ENCODE results near the gene CAPS.

CAPS gene

DNA sequence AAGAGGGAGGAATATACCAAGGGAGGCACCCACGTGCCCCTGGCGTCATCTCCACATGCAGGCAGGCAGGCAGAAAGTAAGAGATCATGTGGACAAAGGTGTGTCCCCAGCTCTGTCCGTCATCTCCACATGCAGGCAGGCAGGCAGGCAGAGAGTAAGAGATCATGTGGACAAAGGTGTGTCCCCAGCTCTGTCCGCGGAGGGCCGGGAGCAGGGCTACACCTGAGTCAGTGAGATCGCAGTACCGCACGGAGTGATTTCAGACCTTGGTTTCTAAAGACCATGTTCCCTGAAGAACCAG lies 22.2 kb downstream of the CAPS start:
- no peak overlapping the region for H3K4me3 ChIP-seq (ENCODE audit: low read length)
- no peak for TF ChIP-seq CTCF (IDR thresholded peaks at IDR 0.05; ENCODE audit: insufficient read depth, low read depth, low read length, missing control alignments)
- no peak for DNase-seq (ENCODE audit: low read depth)

GRCh38 chr19:5937550-5937949 lies 23.5 kb downstream of the CAPS start:
- H3K4me3 ChIP-seq (ENCODE audit: low read length): no peak overlapping the region
- TF ChIP-seq CTCF (IDR thresholded peaks at IDR 0.05; ENCODE audit: insufficient read depth, low read depth, low read length, missing control alignments): no peak
- no peak for DNase-seq (ENCODE audit: low read depth)

DNA sequence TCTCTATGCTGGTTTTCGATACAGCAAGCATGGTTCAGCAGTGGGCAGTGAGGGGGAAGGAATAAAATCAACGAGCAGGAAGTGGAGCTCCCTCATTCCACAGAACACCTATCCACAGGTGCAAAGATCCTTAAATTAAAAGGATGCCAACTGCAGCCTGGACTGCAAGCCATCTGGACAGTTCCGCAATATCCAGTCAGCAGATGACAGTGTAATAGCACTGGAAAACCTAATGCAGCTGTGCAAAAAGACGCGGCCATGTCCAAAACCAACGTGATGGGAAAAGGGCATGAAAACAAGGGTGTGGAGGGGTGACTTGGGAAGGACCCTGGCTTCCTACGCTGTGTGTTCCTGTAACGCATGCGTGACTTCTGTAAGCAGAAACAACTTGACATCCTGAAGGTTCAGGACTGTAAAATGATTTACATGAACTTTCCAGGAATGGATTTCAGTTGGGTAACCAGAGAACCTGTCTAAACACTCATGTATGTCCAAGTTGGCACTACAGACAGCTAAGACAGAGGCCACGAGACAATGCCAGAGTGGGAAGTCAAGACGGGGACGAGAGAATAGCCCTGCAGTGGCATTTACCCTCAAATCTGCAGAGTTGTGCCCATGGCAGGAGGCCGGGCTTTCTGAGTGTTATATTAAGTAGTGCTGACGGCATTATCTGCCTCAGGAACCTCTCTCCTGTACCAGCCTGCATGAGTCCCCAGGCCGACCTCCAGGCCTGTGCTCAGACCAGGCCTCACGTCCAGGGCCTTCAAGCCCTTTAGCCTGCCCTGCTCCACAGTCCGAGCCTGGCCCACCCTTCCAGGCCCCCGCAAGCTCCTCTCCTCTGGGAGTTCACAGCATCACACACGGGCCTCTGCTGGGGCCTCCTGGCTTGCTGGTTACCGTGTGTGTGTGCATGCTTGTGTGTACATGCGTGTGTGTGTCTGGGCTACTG lies 26.5 kb downstream of the CAPS start:
- no peak overlapping the region for H3K4me3 ChIP-seq (ENCODE audit: low read length)
- DNase-seq (ENCODE audit: low read depth): no peak
- TF ChIP-seq CTCF (IDR thresholded peaks at IDR 0.05; ENCODE audit: insufficient read depth, low read depth, low read length, missing control alignments): no peak

- no peak overlapping the region for H3K4me3 ChIP-seq (ENCODE audit: low read length)
- no peak for DNase-seq (ENCODE audit: low read depth)
- no peak for TF ChIP-seq CTCF (IDR thresholded peaks at IDR 0.05; ENCODE audit: insufficient read depth, low read depth, low read length, missing control alignments)
Measured at GRCh38 chr19:5941673-5942072, 27.6 kb downstream of the CAPS start.

GRCh38 chr19:5943045-5943444 lies 29.0 kb downstream of the CAPS start:
- TF ChIP-seq CTCF (IDR thresholded peaks at IDR 0.05; ENCODE audit: insufficient read depth, low read depth, low read length, missing control alignments): no peak
- DNase-seq (ENCODE audit: low read depth): no peak
- no peak overlapping the region for H3K4me3 ChIP-seq (ENCODE audit: low read length)

- DNase-seq (ENCODE audit: low read depth): no peak
- no peak for TF ChIP-seq CTCF (IDR thresholded peaks at IDR 0.05; ENCODE audit: insufficient read depth, low read depth, low read length, missing control alignments)
- H3K4me3 ChIP-seq (ENCODE audit: low read length): no peak overlapping the region
Measured at GRCh38 chr19:5943623-5944022, 29.6 kb downstream of the CAPS start.

DNA sequence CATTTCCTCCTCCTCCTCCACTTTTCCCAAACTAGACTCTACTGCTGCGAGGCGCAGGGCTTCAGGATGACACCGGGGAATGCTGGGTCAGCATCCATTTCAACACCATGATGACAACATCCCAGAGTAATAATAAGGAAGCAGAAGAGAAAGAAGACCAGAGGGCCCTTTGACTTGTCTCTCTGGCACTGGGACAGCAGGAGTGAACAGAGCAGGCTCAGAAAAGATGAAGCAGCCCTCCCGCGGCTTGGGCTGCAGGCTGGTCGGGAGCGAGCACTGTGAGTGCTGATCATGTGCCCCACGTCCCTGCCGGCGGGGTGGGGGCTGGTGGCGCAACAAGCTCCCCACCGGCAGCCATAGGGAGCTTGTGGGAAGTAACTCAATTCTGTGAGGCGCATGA lies 33.4 kb downstream of the CAPS start:
- DNase-seq (ENCODE audit: low read depth): no peak
- TF ChIP-seq CTCF (IDR thresholded peaks at IDR 0.05; ENCODE audit: insufficient read depth, low read depth, low read length, missing control alignments): no peak
- no peak overlapping the region for H3K4me3 ChIP-seq (ENCODE audit: low read length)

Measured in epithelial cell of esophagus (primary cell).